ENCODE data around the gene MFAP5. TPM values are rescaled to one million over a fixed set of nuclear protein-coding genes. Genes with fewer than 3 reads are reported as not detected.

Gene MFAP5
- total RNA-seq, 4 donors from 2014 or later, result 23.2 to 117 (median 33.2) TPM

GRCh38 chr12:8695116-8695515, 32.5 kb upstream of the MFAP5 start:
- TF ChIP-seq CTCF (IDR thresholded peaks at IDR 0.05) (no peak), POLR2A (IDR thresholded peaks at IDR 0.05) (no peak)
- intact Hi-C loops (cut with DNase I; ENCODE audit: low total_unique reads), result no loop called here
- no peak overlapping the region for H3K4me3 ChIP-seq (ENCODE audit: low read depth, poor library complexity, severe bottlenecking)
- DNase-seq (ENCODE audit: low spot score in 2 of 2), result no peak
- WGBS, 2 donors, result 69 to 88% methylated on average over 10 of the region's 10 CpGs

GRCh38 chr12:8692573-8692972, 29.9 kb upstream of the MFAP5 start:
- WGBS, 2 donors, result 16 to 20% methylated on average over 5 of the region's 5 CpGs

GRCh38 chr12:8689681-8690080, 27.1 kb upstream of the MFAP5 start:
- 92 to 93% methylated on average over 4 of the region's 4 CpGs for WGBS, 2 donors
- DNase-seq (ENCODE audit: low spot score in 2 of 2), result no peak
- no peak overlapping the region for H3K4me3 ChIP-seq (ENCODE audit: low read depth, poor library complexity, severe bottlenecking)
- TF ChIP-seq CTCF (IDR thresholded peaks at IDR 0.05) (no peak), POLR2A (IDR thresholded peaks at IDR 0.05) (no peak)
- intact Hi-C loops (cut with DNase I; ENCODE audit: low total_unique reads), result loop anchor here (10.0 kb wide), 1 partner anchor 205 kb away; no protein-coding TSS in a partner anchor

More at GRCh38 chr12:8692573-8692972, 29.9 kb upstream of the MFAP5 start:
- no peak overlapping the region for H3K4me3 ChIP-seq (ENCODE audit: low read depth, poor library complexity, severe bottlenecking)
- no peak for DNase-seq (ENCODE audit: low spot score in 2 of 2)
- TF ChIP-seq POLR2A (IDR thresholded peaks at IDR 0.05) (no peak), CTCF (IDR thresholded peaks at IDR 0.05) (no peak)
- intact Hi-C loops (cut with DNase I; ENCODE audit: low total_unique reads), result no loop called here

GRCh38 chr12:8687846-8688601, 25.4 kb upstream of the MFAP5 start:
- DNase-seq (ENCODE audit: low spot score in 2 of 2), result no peak
- no peak overlapping the region for H3K4me3 ChIP-seq (ENCODE audit: low read depth, poor library complexity, severe bottlenecking)
- TF ChIP-seq CTCF (IDR thresholded peaks at IDR 0.05) (no peak), POLR2A (IDR thresholded peaks at IDR 0.05) (no peak)
- WGBS, 2 donors, result 33 to 38% methylated on average over 2 of the region's 2 CpGs
- intact Hi-C loops (cut with DNase I; ENCODE audit: low total_unique reads), result loop anchor here (10.0 kb wide), 1 partner anchor 207 kb away; no protein-coding TSS in a partner anchor

- TF ChIP-seq POLR2A (IDR thresholded peaks at IDR 0.05) (no peak), CTCF (IDR thresholded peaks at IDR 0.05) (no peak)
- intact Hi-C loops (cut with DNase I; ENCODE audit: low total_unique reads), result loop anchor here (10.0 kb wide), 1 partner anchor 210 kb away; no protein-coding TSS in a partner anchor
- no peak for DNase-seq (ENCODE audit: low spot score in 2 of 2)
- no peak overlapping the region for H3K4me3 ChIP-seq (ENCODE audit: low read depth, poor library complexity, severe bottlenecking)
- WGBS, 2 donors, result 71 to 74% methylated on average over 2 of the region's 2 CpGs
These were observed 22.4 kb upstream of the MFAP5 start for GRCh38 chr12:8685051-8685450.

Measured in lower leg skin (tissue), 4 donors.